Measurements from ENCODE around the gene TNFAIP8. TPM values are rescaled to one million over a fixed set of nuclear protein-coding genes. Genes with fewer than 3 reads are reported as not detected.

The TNFAIP8 gene
- total RNA-seq, 1 donor from 2014 or later: 34.4 TPM

DNA sequence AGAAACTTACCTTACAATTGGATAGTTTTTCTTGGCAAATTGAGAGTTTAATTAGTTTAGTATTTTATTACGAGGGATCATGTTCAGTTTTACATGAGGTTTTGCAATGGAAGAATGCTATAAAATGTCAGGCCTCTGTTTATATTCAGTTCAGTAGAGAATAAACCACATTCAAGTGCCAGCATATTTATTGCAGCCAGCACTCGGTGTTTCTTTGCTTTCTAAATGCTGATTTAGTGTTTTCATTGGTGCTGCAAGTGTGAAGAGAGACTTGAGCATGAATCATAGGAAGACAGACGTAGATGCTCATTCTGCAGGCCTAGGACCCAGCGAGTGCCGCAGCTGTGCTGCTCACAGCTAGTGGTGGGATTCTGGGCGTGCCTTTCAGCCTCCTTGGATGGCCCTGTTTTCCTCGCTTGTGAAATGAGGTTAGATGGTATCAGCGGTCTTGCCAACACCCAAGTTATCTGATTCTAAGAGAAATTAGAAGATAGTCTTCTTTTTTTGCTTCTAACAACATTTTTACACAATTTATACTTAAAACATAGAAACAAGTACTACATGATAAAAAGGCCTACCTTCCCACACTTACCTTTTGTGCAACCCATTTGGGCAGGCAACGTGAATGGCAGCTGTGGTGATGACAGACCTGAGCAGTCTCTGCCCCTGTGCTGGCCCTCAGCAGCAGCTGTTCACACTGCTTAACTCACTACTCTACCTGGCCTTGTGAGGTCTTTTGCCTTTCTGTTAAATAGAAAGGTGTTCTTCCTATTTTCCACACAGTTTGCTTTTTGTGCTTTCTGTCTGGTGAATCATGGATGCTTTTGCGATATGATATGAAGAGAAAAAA is 26.8 kb upstream of the TNFAIP8 start:
- H3K4me1 ChIP-seq: peaks cover 73% of the 10 kb centered on the region
- no peaks in the 10 kb centered on the region for H3K36me3 ChIP-seq
- no peaks in the 10 kb centered on the region for H3K9me3 ChIP-seq
- DNase-seq (ENCODE audit: extremely low spot score in 2 of 2): no peak
- no peaks in the 10 kb centered on the region for H3K27me3 ChIP-seq
- intact Hi-C loops (cut with DNase I): loop anchor here (10.0 kb wide), 1 partner anchor 54 kb away; no protein-coding TSS in a partner anchor
- H3K27ac ChIP-seq: peak overlapping the region; percentile 70
- TF ChIP-seq POLR2AphosphoS5 (IDR thresholded peaks at IDR 0.05; ENCODE audit: insufficient read depth in 1 of 2, low read depth in 1 of 2) (peak; percentile 21 to 88), POLR2A (IDR thresholded peaks at IDR 0.05) (no peak)
- TF ChIP-seq, protein P1, sequence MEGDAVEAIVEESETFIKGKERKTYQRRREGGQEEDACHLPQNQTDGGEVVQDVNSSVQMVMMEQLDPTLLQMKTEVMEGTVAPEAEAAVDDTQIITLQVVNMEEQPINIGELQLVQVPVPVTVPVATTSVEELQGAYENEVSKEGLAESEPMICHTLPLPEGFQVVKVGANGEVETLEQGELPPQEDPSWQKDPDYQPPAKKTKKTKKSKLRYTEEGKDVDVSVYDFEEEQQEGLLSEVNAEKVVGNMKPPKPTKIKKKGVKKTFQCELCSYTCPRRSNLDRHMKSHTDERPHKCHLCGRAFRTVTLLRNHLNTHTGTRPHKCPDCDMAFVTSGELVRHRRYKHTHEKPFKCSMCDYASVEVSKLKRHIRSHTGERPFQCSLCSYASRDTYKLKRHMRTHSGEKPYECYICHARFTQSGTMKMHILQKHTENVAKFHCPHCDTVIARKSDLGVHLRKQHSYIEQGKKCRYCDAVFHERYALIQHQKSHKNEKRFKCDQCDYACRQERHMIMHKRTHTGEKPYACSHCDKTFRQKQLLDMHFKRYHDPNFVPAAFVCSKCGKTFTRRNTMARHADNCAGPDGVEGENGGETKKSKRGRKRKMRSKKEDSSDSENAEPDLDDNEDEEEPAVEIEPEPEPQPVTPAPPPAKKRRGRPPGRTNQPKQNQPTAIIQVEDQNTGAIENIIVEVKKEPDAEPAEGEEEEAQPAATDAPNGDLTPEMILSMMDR (IDR thresholded peaks at IDR 0.05): no peak
- H3K4me3 ChIP-seq: no peak overlapping the region

DNA sequence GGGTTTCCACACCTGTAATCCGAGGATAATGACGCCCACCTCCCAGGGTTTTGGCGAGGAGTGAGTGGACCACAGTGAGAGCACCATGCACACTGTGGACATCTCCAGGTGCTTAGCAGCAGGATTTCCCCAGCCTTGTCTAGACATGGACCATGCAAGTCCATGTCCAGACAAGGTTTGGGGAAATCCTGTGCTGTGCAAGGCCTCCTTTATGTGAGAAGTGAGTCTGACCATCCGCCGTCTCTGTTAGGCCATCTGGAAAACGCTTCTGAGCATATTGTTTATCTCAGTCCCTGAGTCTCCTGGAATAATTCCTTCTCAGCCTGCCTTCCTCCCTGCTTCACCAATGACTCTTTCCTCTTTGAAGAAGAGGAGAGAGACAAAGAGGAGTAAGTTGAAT is 26.2 kb upstream of the TNFAIP8 start:
- peaks cover 74% of the 10 kb centered on the region for H3K4me1 ChIP-seq

DNA sequence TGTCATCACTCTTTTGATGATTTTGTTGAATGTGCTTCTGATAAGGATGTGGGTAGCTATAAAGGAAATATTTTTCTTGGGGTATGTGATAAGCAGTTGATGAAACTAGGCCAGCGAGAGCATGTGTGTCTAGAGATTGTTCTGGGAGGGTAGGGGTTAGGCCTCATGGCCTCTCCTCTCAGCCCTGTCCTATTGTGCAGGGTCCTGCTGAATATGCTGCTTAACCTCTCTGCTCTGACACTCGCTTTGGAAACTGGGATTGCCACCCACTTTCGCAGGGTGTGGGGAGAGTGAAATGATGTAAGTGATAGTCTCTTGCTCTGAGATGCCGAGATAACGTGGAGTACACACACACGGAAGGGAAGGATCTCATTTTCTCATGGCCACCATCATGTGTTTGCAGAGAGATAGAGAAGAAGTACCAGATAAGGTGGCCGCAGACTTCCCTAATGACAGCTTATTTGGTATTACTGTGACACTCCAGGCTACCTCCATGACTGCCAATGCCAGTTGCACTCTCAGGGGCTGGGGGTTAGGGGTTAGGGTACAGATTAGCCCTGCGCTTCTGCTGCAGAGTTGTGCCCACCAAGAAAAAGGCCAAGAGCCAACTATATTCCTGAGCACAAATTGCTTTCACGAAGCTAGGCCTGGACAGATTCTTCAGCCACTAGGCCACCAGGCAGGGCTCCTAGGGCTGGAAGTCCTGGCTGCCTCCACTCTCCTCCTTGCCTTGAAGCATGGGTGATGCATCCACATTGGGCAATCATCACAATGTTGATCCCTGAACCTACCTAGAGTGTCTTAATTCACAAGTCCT is 25.2 kb upstream of the TNFAIP8 start:
- Histone ChIP-seq H3K4me1 (peaks cover 76% of the 10 kb centered on the region), H3K27me3 (no peaks in the 10 kb centered on the region), H3K9me3 (no peaks in the 10 kb centered on the region), H3K27ac (peak overlapping the region; percentile 70), H3K4me3 (no peak overlapping the region), H3K36me3 (no peaks in the 10 kb centered on the region)
- TF ChIP-seq POLR2AphosphoS5 (IDR thresholded peaks at IDR 0.05; ENCODE audit: insufficient read depth in 1 of 2, low read depth in 1 of 2): no peak
- TF ChIP-seq, protein P1 (IDR thresholded peaks at IDR 0.05): no peak
- no peak for TF ChIP-seq POLR2A (IDR thresholded peaks at IDR 0.05)
- no peak for DNase-seq (ENCODE audit: extremely low spot score in 2 of 2)
- intact Hi-C loops (cut with DNase I): no loop called here

More for the DNA sequence above, 26.2 kb upstream of the TNFAIP8 start:
- intact Hi-C loops (cut with DNase I): loop anchor here (10.0 kb wide), 1 partner anchor 55 kb away; no protein-coding TSS in a partner anchor
- no peak for DNase-seq (ENCODE audit: extremely low spot score in 2 of 2)
- no peaks in the 10 kb centered on the region for H3K9me3 ChIP-seq
- H3K27ac ChIP-seq: peak overlapping the region; percentile 70
- H3K27me3 ChIP-seq: no peaks in the 10 kb centered on the region
- H3K4me3 ChIP-seq: no peak overlapping the region
- TF ChIP-seq, protein P1 (IDR thresholded peaks at IDR 0.05): no peak
- TF ChIP-seq POLR2AphosphoS5 (IDR thresholded peaks at IDR 0.05; ENCODE audit: insufficient read depth in 1 of 2, low read depth in 1 of 2) (no peak), POLR2A (IDR thresholded peaks at IDR 0.05) (no peak)
- H3K36me3 ChIP-seq: no peaks in the 10 kb centered on the region

DNA sequence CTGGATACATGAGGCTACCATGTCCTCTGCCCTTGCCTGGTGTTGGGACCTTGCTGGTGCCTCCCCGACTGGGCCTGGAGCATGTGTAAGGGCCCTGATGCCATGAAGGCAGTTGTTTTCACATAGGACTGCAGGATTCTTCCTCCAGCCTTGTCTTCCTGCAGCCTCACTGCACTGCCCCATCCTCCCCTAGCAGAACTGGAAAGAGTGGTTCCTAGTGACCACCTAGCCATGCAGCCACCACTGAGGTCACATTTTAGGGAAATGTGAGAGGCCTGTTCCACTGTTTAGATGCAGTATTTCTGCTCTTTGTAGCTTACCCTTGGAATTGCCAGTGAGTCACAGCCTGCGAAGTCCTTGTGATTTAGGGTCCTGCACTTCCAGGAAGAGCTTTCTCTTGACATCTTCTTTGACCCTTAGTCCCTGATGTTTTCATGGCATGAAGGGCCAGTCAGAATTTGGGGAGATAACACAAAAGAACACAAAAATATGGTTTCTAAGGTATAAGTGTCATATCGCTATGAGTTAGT is 24.2 kb upstream of the TNFAIP8 start:
- no peak overlapping the region for H3K4me3 ChIP-seq
- DNase-seq (ENCODE audit: extremely low spot score in 2 of 2): no peak
- TF ChIP-seq POLR2A (IDR thresholded peaks at IDR 0.05) (no peak), POLR2AphosphoS5 (IDR thresholded peaks at IDR 0.05; ENCODE audit: insufficient read depth in 1 of 2, low read depth in 1 of 2) (no peak)
- no peaks in the 10 kb centered on the region for H3K27me3 ChIP-seq
- intact Hi-C loops (cut with DNase I): no loop called here
- peaks cover 77% of the 10 kb centered on the region for H3K4me1 ChIP-seq
- no peaks in the 10 kb centered on the region for H3K36me3 ChIP-seq
- H3K27ac ChIP-seq: no peak overlapping the region
- no peaks in the 10 kb centered on the region for H3K9me3 ChIP-seq

DNA sequence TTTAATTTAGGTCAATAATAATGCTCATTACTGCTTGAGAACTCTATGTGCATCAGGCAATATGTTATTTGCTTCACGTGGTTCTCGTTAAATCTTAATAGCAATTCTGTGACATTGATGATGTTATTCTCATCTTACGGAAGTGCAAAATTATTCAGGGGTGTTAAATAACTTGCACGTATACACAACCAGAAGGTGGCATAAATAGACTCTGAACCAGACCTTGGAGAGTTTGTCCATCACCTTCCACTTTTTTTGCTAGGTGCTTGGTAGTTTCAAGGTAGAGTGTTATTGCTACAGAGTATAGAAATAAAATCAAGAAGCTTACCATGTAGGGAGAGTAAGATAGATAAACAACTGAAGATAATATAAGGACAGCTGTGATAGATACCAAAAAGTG is 23.6 kb upstream of the TNFAIP8 start:
- H3K4me1 ChIP-seq: peaks cover 75% of the 10 kb centered on the region
- H3K36me3 ChIP-seq: no peaks in the 10 kb centered on the region
- peak overlapping the region; percentile 60 for H3K27ac ChIP-seq
- no peaks in the 10 kb centered on the region for H3K27me3 ChIP-seq
- H3K4me3 ChIP-seq: no peak overlapping the region
- TF ChIP-seq POLR2AphosphoS5 (IDR thresholded peaks at IDR 0.05; ENCODE audit: insufficient read depth in 1 of 2, low read depth in 1 of 2): no peak
- no peak for TF ChIP-seq POLR2A (IDR thresholded peaks at IDR 0.05)
- TF ChIP-seq, protein P1 (IDR thresholded peaks at IDR 0.05): no peak
- no peak for DNase-seq (ENCODE audit: extremely low spot score in 2 of 2)
- no peaks in the 10 kb centered on the region for H3K9me3 ChIP-seq
- intact Hi-C loops (cut with DNase I): no loop called here

All from vagina (tissue), 2 donors.